ENCODE data around the gene LRRC23. TPM values are rescaled to one million over a fixed set of nuclear protein-coding genes. Genes with fewer than 3 reads are reported as not detected.

Gene LRRC23
- total RNA-seq, 4 donors from 2014 or later = 8.3 to 12.9 (median 11.0) TPM

- intact Hi-C loops (cut with DNase I) = no loop called here
- peaks cover 50 to 58% (median 57%) of the 10 kb centered on the region in 4 donors for H3K4me1 ChIP-seq
- no peaks in the 10 kb centered on the region for H3K27me3 ChIP-seq
- H3K27ac ChIP-seq (replicated peaks in 1 of 4) = peak overlapping the region; percentile 95 to 99 (median 98)
- H3K4me3 ChIP-seq = peak overlapping the region; percentile 85 to 99 (median 92)
- TF ChIP-seq POLR2A (IDR thresholded peaks at IDR 0.05; ENCODE audit: low read depth) (no peak), POLR2AphosphoS5 (IDR thresholded peaks at IDR 0.05) (peak; percentile 65 to 80), CTCF (IDR thresholded peaks at IDR 0.05) (no peak)
- no peak for DNase-seq (ENCODE audit: extremely low spot score)
- WGBS = 5% methylated on average over 8 of the region's 8 CpGs
- H3K9me3 ChIP-seq = no peaks in the 10 kb centered on the region
- H3K36me3 ChIP-seq = peaks cover 0 to 23% (median 9%) of the 10 kb centered on the region in 4 donors
Observed at GRCh38 chr12:6925540-6926279, 21.1 kb downstream of the LRRC23 start.

- Histone ChIP-seq H3K9me3 (no peaks in the 10 kb centered on the region), H3K36me3 (peaks cover 0 to 5% (median 3%) of the 10 kb centered on the region in 4 donors), H3K4me3 (peak within 1 kb of the TSS; percentile 85 to 99 (median 92)), H3K27me3 (no peaks in the 10 kb centered on the region), H3K27ac (replicated peaks in 1 of 4) (peak within 1 kb of the TSS; percentile 95 to 99 (median 98)), H3K4me1 (peaks cover 66 to 76% (median 75%) of the 10 kb centered on the region in 4 donors)
- intact Hi-C loops (cut with DNase I) = no loop called here
- 1% methylated on average over 47 of the region's 66 CpGs for WGBS
- TF ChIP-seq POLR2A (IDR thresholded peaks at IDR 0.05; ENCODE audit: low read depth) (no peak), EP300 (IDR thresholded peaks at IDR 0.05) (no peak), POLR2AphosphoS5 (IDR thresholded peaks at IDR 0.05) (peak; percentile 82 to 88), CTCF (IDR thresholded peaks at IDR 0.05) (no peak)
- DNase-seq (ENCODE audit: extremely low spot score) = peak; percentile 96
Observed at GRCh38 chr12:6927379-6928021, 22.9 kb downstream of the LRRC23 start, which contains the start of gene ATN1. Gene ATN1, plus strand, starts transcription at chr12:6927959. Its CDS starts 6,043 bp downstream, at chr12:6934002.

- TF ChIP-seq EP300 (IDR thresholded peaks at IDR 0.05) (no peak), POLR2AphosphoS5 (IDR thresholded peaks at IDR 0.05) (no peak), POLR2A (IDR thresholded peaks at IDR 0.05; ENCODE audit: low read depth) (no peak), CTCF (IDR thresholded peaks at IDR 0.05) (no peak)
- H3K27ac ChIP-seq (replicated peaks in 1 of 4) = peak overlapping the region; percentile 95 to 99 (median 98)
- H3K4me1 ChIP-seq = peaks cover 72 to 83% (median 82%) of the 10 kb centered on the region in 4 donors
- H3K36me3 ChIP-seq = peaks cover 0 to 3% (median under 1%) of the 10 kb centered on the region in 4 donors
- DNase-seq (ENCODE audit: extremely low spot score) = no peak
- no peaks in the 10 kb centered on the region for H3K9me3 ChIP-seq
- H3K27me3 ChIP-seq = no peaks in the 10 kb centered on the region
- peak overlapping the region; percentile 85 to 99 (median 92) for H3K4me3 ChIP-seq
- 2% methylated on average over 9 of the region's 79 CpGs for WGBS
- intact Hi-C loops (cut with DNase I) = no loop called here
Observed at GRCh38 chr12:6928022-6928702, 23.5 kb downstream of the LRRC23 start.

GRCh38 chr12:6928703-6929407, 24.2 kb downstream of the LRRC23 start:
- H3K4me3 ChIP-seq = peak overlapping the region; percentile 85 to 99 (median 92)
- TF ChIP-seq POLR2AphosphoS5 (IDR thresholded peaks at IDR 0.05) (no peak), CTCF (IDR thresholded peaks at IDR 0.05) (no peak), EP300 (IDR thresholded peaks at IDR 0.05) (no peak), POLR2A (IDR thresholded peaks at IDR 0.05; ENCODE audit: low read depth) (no peak)
- WGBS = 10% methylated on average over 19 of the region's 19 CpGs
- H3K36me3 ChIP-seq = peaks cover 0 to 10% (median 6%) of the 10 kb centered on the region in 4 donors
- H3K4me1 ChIP-seq = peaks cover 77 to 86% (median 86%) of the 10 kb centered on the region in 4 donors
- H3K27me3 ChIP-seq = no peaks in the 10 kb centered on the region
- no peaks in the 10 kb centered on the region for H3K9me3 ChIP-seq
- no peak for DNase-seq (ENCODE audit: extremely low spot score)
- H3K27ac ChIP-seq (replicated peaks in 1 of 4) = peak overlapping the region; percentile 95 to 99 (median 98)
- intact Hi-C loops (cut with DNase I) = no loop called here
